GM12891 (cell line): ENCODE data around the gene GLI1.

Source experiments
- PAX5 ChIP-seq: IDR thresholded peaks from 2 replicates; pipeline ENCODE4 v1.6.1; 2011; ENCODE audit warnings: low read length, moderate library complexity, mild to moderate bottlenecking; ENCODE audit not compliant: insufficient read depth, severe bottlenecking
- POLR2A ChIP-seq: IDR thresholded peaks from 2 replicates; pipeline ENCODE4 v1.6.1; 2011; ENCODE audit warnings: low read depth, low read length, control low read depth
- POLR2AphosphoS5 ChIP-seq: IDR thresholded peaks from 2 replicates; pipeline ENCODE4 v1.6.1; 2011; ENCODE audit warnings: low read depth, low read length, control low read depth
- POU2F2 ChIP-seq: IDR thresholded peaks from 2 replicates; pipeline ENCODE4 v1.6.1; 2011; ENCODE audit warnings: low read depth, mild to moderate bottlenecking, control low read depth, low read length, moderate library complexity
- SPI1 ChIP-seq: IDR thresholded peaks from 2 replicates; pipeline ENCODE4 v1.6.1; 2011; ENCODE audit warnings: low read depth, low read length, control low read depth
- TAF1 ChIP-seq: IDR thresholded peaks from 2 replicates; pipeline ENCODE4 v1.6.1; 2011; ENCODE audit warnings: low read depth, low read length, control low read depth

- TF ChIP-seq TAF1 (no peak), POLR2AphosphoS5 (no peak), POLR2A (no peak), PAX5 (no peak), SPI1 (no peak), POU2F2 (no peak)
These were observed 3.4 kb upstream of the GLI1 start for GRCh38 chr12:57456145-57456700.
